HUES6 (cell line): Measurements from ENCODE around the gene RPL12.

Experiments
- H3K27ac ChIP-seq: 2 replicates; pipeline ENCODE4 v1.7.0; 2013; ENCODE audit warnings: low read depth, mild to moderate bottlenecking, low read length, inconsistent platforms
- H3K27me3 ChIP-seq: 2 replicates; pipeline ENCODE4 v1.6.1; 2013; ENCODE audit warnings: low read length; ENCODE audit not compliant: control insufficient read depth, insufficient read depth
- H3K36me3 ChIP-seq: 2 replicates; pipeline ENCODE4 v1.6.1; 2013; ENCODE audit warnings: low read length; ENCODE audit not compliant: control insufficient read depth, insufficient read depth
- H3K4me1 ChIP-seq: 2 replicates; pipeline ENCODE4 v1.6.1; 2013; ENCODE audit warnings: low read length; ENCODE audit not compliant: control insufficient read depth, insufficient read depth
- H3K4me3 ChIP-seq: 2 replicates; pipeline ENCODE4 v1.5.1; 2013; ENCODE audit warnings: low read depth, low read length
- H3K9ac ChIP-seq: one replicate; pipeline ENCODE4 v1.6.1; 2013; ENCODE audit warnings: mild to moderate bottlenecking, low read length
- H3K9me3 ChIP-seq: 2 replicates; pipeline ENCODE4 v1.6.1; 2013; ENCODE audit warnings: low read depth, low read length; ENCODE audit not compliant: control insufficient read depth, insufficient read depth

The RPL12 gene

DNA sequence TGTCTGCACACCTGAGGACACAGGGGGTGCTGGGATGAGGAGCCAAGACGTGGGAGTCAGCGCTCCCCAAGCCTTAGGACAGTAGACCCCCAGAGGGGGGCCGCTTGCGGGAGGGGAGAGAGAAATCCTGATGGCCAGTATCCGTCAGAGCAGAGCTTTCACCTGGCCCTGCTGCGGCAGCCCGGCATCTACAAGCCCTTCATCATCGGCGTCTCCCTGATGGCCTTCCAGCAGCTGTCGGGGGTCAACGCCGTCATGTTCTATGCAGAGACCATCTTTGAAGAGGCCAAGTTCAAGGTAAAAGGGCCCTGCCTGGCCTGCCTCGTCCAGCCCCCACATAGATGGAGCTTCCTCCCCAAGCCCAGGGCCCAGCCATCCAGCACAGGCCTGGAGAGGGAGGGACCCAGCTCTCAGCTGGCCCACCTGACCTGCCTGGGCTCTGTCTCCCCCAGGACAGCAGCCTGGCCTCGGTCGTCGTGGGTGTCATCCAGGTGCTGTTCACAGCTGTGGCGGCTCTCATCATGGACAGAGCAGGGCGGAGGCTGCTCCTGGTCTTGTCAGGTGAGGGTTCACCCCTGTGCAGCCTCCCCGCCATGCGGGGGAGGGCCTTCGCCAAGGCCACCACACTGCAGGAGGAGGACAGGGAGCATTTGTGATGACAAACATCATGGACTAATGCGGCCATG, 47.6 kb downstream of the RPL12 start:
- no peaks in the 10 kb centered on the region for H3K9me3 ChIP-seq
- H3K4me1 ChIP-seq, result no peaks in the 10 kb centered on the region
- H3K36me3 ChIP-seq, result peaks cover 38% of the 10 kb centered on the region
- no peaks in the 10 kb centered on the region for H3K27me3 ChIP-seq
- no peak overlapping the region for H3K4me3 ChIP-seq
- H3K9ac ChIP-seq, result no peak overlapping the region
- no peak overlapping the region for H3K27ac ChIP-seq

- no peak overlapping the region for H3K4me3 ChIP-seq
- no peaks in the 10 kb centered on the region for H3K9me3 ChIP-seq
- H3K4me1 ChIP-seq, result peaks cover 4% of the 10 kb centered on the region; the same call in 1 of the 2 replicates
- peaks cover 35% of the 10 kb centered on the region for H3K36me3 ChIP-seq
- peak overlapping the region; percentile 11 for H3K9ac ChIP-seq
- H3K27me3 ChIP-seq, result no peaks in the 10 kb centered on the region
- H3K27ac ChIP-seq, result no peak overlapping the region
Observed at GRCh38 chr9:127402401-127403090, 48.7 kb downstream of the RPL12 start.

- Histone ChIP-seq H3K4me3 (no peak overlapping the region), H3K4me1 (peaks cover 9% of the 10 kb centered on the region; the same call in 1 of the 2 replicates), H3K9me3 (no peaks in the 10 kb centered on the region), H3K9ac (no peak overlapping the region), H3K27ac (no peak overlapping the region), H3K36me3 (peaks cover 24% of the 10 kb centered on the region), H3K27me3 (peaks cover 9% of the 10 kb centered on the region; the same call in 1 of the 2 replicates)
Observed at GRCh38 chr9:127399736-127400269, 51.4 kb downstream of the RPL12 start.

DNA sequence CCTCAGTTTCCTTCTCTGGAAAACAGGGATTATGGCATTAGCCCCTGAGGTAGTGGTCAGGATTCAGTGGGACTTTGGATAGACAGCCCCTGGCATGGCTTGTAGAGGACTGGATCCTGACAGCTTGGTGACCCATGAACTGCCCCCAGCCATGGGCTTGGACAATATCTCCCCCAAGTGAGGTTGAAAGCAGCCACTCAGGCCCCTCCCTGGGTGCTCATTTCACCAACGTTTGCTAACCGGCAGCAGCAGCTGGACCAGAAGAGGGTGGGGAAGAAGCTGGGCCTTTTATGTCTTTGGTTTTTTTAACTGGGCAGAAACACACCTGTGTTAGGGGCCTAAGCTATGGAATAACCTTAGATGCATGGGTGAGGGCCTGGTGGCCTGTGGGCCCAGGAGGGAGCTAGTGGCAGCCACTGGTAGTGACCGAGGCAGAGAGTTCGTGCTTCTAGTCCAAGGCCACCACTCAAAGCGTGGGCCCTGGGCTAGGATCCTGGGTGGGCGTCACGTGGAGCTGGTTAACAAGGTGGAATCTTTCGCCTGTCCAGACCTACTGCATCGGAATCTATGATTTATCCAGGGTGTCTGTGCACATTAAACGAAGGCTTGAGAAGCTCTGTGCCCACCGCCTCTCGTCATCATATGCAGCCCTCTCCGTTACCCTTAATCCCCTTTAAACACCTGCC, 52.3 kb downstream of the RPL12 start:
- H3K9me3 ChIP-seq, result no peaks in the 10 kb centered on the region
- peaks cover 17% of the 10 kb centered on the region for H3K36me3 ChIP-seq
- peaks cover 9% of the 10 kb centered on the region; the same call in 1 of the 2 replicates for H3K27me3 ChIP-seq
- peaks cover 9% of the 10 kb centered on the region; the same call in 1 of the 2 replicates for H3K4me1 ChIP-seq
- no peak overlapping the region for H3K27ac ChIP-seq
- no peak overlapping the region for H3K9ac ChIP-seq
- peak overlapping the region; percentile 85; the same call in 1 of the 2 replicates for H3K4me3 ChIP-seq

GRCh38 chr9:127398275-127398647, 52.9 kb downstream of the RPL12 start:
- peak overlapping the region; percentile 65 for H3K9ac ChIP-seq
- H3K9me3 ChIP-seq, result no peaks in the 10 kb centered on the region
- H3K36me3 ChIP-seq, result peaks cover 13% of the 10 kb centered on the region
- H3K27ac ChIP-seq, result no peak overlapping the region
- H3K27me3 ChIP-seq, result peaks cover 9% of the 10 kb centered on the region; the same call in 1 of the 2 replicates
- H3K4me3 ChIP-seq, result peak overlapping the region; percentile 85
- H3K4me1 ChIP-seq, result peaks cover 9% of the 10 kb centered on the region; the same call in 1 of the 2 replicates
